Cardiac muscle cell (in vitro differentiated cells and primary cell): Measurements from ENCODE around the gene SLC19A1. TPM values are rescaled to one million over a fixed set of nuclear protein-coding genes. Genes with fewer than 3 reads are reported as not detected.

Experiments
- DNase-seq, 2 donors: peaks; one replicate each; pipeline versions ENCODE4 v3.0.0 to v3.0.0-alpha.2; 2010 to 2017; ENCODE audit warnings: low read depth in 1 of 2, low spot score in 1 of 2
- H3K27ac ChIP-seq: fragments of 200-600 bp; sonication (generic); 2 replicates; pipeline ENCODE4 v1.5.1; 2016
- H3K27me3 ChIP-seq: fragments of 200-600 bp; sonication (generic); 2 replicates; pipeline ENCODE4 v1.6.0; 2016; ENCODE audit warnings: control low read depth
- H3K36me3 ChIP-seq: fragments of 200-600 bp; sonication (generic); 2 replicates; pipeline ENCODE4 v1.5.1; 2016; ENCODE audit warnings: control low read depth
- H3K4me1 ChIP-seq: fragments of 200-600 bp; sonication (generic); 2 replicates; pipeline ENCODE4 v1.8.1; 2017; ENCODE audit warnings: low read depth, mild to moderate bottlenecking, mixed run types
- H3K4me3 ChIP-seq: fragments of 200-600 bp; sonication (generic); 2 replicates; pipeline ENCODE4 v1.5.1; 2016; ENCODE audit warnings: mild to moderate bottlenecking
- H3K9me3 ChIP-seq: fragments of 200-600 bp; sonication (generic); 2 replicates; pipeline ENCODE4 v1.5.1; 2017; ENCODE audit warnings: low read depth, mild to moderate bottlenecking, control low read depth
- CTCF ChIP-seq: IDR thresholded peaks from 2 replicates; pipeline ENCODE4 v1.5.1; 2012; ENCODE audit warnings: low read depth, mild to moderate bottlenecking, low read length
- polyA plus RNA-seq: library from polyadenylated mRNA; unstranded; fragments of >200 nt; fragmentation: Nextera tagmentation; extraction: Ambion mirVana; gene quantifications from 2 replicates; pipeline ENCODE4 v1.2.1, GENCODE V29; 2016
- total RNA-seq: library from RNA; depleted of rRNA; stranded (reverse); fragments of >200 nt; gene quantifications from 2 replicates; pipeline ENCODE4 v1.2.3, GENCODE V29; 2016

The SLC19A1 gene
- total and polyA plus RNA-seq, 2 experiments from 2014 or later = 25.4 to 50.3 TPM

GRCh38 chr21:45470773-45471524 is 71.3 kb downstream of the SLC19A1 start:
- TF ChIP-seq CTCF = peak; percentile 10
- H3K9me3 ChIP-seq = no peaks in the 10 kb centered on the region
- peak in 1 of 2 donors; percentile 92 for DNase-seq
- peaks cover 13% of the 10 kb centered on the region for H3K36me3 ChIP-seq
- no peaks in the 10 kb centered on the region for H3K27me3 ChIP-seq
- H3K4me3 ChIP-seq = no peak overlapping the region
- no peaks in the 10 kb centered on the region for H3K4me1 ChIP-seq
- peak overlapping the region; percentile 4 for H3K27ac ChIP-seq

- TF ChIP-seq CTCF = no peak
- Histone ChIP-seq H3K9me3 (no peaks in the 10 kb centered on the region), H3K36me3 (peaks cover 7% of the 10 kb centered on the region), H3K4me1 (no peaks in the 10 kb centered on the region), H3K27ac (no peak overlapping the region), H3K27me3 (no peaks in the 10 kb centered on the region), H3K4me3 (no peak overlapping the region)
- DNase-seq = peak in 1 of 2 donors; percentile 17
Measured at GRCh38 chr21:45470087-45470515, 72.1 kb downstream of the SLC19A1 start.

GRCh38 chr21:45469273-45470086 is 72.8 kb downstream of the SLC19A1 start:
- Histone ChIP-seq H3K4me1 (no peaks in the 10 kb centered on the region), H3K27ac (no peak overlapping the region)
- TF ChIP-seq CTCF = no peak

GRCh38 chr21:45468971-45469272 is 73.3 kb downstream of the SLC19A1 start:
- H3K4me3 ChIP-seq = no peak overlapping the region

More at GRCh38 chr21:45469273-45470086, 72.8 kb downstream of the SLC19A1 start:
- no peaks in the 10 kb centered on the region for H3K9me3 ChIP-seq
- no peaks in the 10 kb centered on the region for H3K27me3 ChIP-seq
- H3K4me3 ChIP-seq = no peak overlapping the region
- no peak for DNase-seq
- H3K36me3 ChIP-seq = peaks cover 4% of the 10 kb centered on the region

More at GRCh38 chr21:45468971-45469272, 73.3 kb downstream of the SLC19A1 start:
- H3K36me3 ChIP-seq = peaks cover 4% of the 10 kb centered on the region
- H3K4me1 ChIP-seq = no peaks in the 10 kb centered on the region
- no peaks in the 10 kb centered on the region for H3K9me3 ChIP-seq
- TF ChIP-seq CTCF = no peak
- H3K27me3 ChIP-seq = no peaks in the 10 kb centered on the region
- H3K27ac ChIP-seq = no peak overlapping the region
- no peak for DNase-seq
